Natural killer cell (primary cell): ENCODE data around the gene GFOD1. TPM values are rescaled to one million over a fixed set of nuclear protein-coding genes. Genes with fewer than 3 reads are reported as not detected.

Source experiments
- ATAC-seq, 3 donors: fragments of 150-1000 bp in 2 of 3; fragments of 200-7000 bp in 1 of 3; cut with Tn5 transposase; 1 replicate in 1 of 3; 2 replicates in 2 of 3; pipeline ENCODE4 v1.10.0; 2021; ENCODE audit warnings: mild to moderate bottlenecking in 2 of 3, moderate library complexity in 2 of 3
- DNase-seq, 2 donors: peaks; one replicate each; pipeline versions ENCODE4 v3.0.0 to v3.0.0-alpha.2; 2013 to 2021; ENCODE audit warnings: mixed read lengths in 1 of 2
- H3K27ac ChIP-seq: one replicate; pipeline ENCODE4 v1.5.1; 2013; ENCODE audit warnings: mild to moderate bottlenecking, low read length
- H3K27me3 ChIP-seq: one replicate; pipeline ENCODE4 v1.6.1; 2013; ENCODE audit warnings: low read length; ENCODE audit not compliant: control insufficient read depth, insufficient read depth
- H3K36me3 ChIP-seq: one replicate; pipeline ENCODE4 v1.6.1; 2013; ENCODE audit warnings: low read length; ENCODE audit not compliant: control insufficient read depth, insufficient read depth
- H3K4me1 ChIP-seq: one replicate; pipeline ENCODE4 v1.6.1; 2013; ENCODE audit warnings: low read length; ENCODE audit not compliant: control insufficient read depth, insufficient read depth
- H3K4me3 ChIP-seq: one replicate; pipeline ENCODE4 v1.5.1; 2013; ENCODE audit warnings: low read length
- H3K9me3 ChIP-seq: one replicate; pipeline ENCODE4 v1.6.1; 2013; ENCODE audit warnings: low read length; ENCODE audit not compliant: control insufficient read depth, insufficient read depth
- H3K27ac Mint-ChIP-seq, 2 donors: one replicate each; pipeline ENCODE4 v1.8.0; 2022; ENCODE audit warnings: mild to moderate bottlenecking in 2 of 2, mixed read lengths in 2 of 2, moderate library complexity in 1 of 2
- H3K27me3 Mint-ChIP-seq, 2 donors: one replicate each; pipeline ENCODE4 v1.8.0; 2022; ENCODE audit warnings: low read depth in 2 of 2, mixed read lengths in 2 of 2
- H3K36me3 Mint-ChIP-seq: one replicate; pipeline ENCODE4 v1.8.0; 2022; ENCODE audit warnings: mixed read lengths
- H3K4me1 Mint-ChIP-seq, 2 donors: one replicate each; pipeline ENCODE4 v1.8.0; 2022; ENCODE audit warnings: mixed read lengths in 2 of 2
- H3K4me3 Mint-ChIP-seq: one replicate; pipeline ENCODE4 v1.8.0; 2022; ENCODE audit warnings: mild to moderate bottlenecking, moderate library complexity, mixed read lengths
- H3K9me3 Mint-ChIP-seq, 2 donors: one replicate each; pipeline ENCODE4 v1.8.0; 2022; ENCODE audit warnings: mixed read lengths in 2 of 2
- CTCF ChIP-seq: fragments of 200-600 bp; IDR thresholded peaks from one replicate; pipeline ENCODE4 v1.8.0; 2022; ENCODE audit warnings: antibody characterized with exemption
- WGBS: methylation state at CpG from one replicate; pipeline ENCODE4 v1.1.7; 2013; ENCODE audit warnings: missing lambda C conversion rate; ENCODE audit not compliant: insufficient coverage; 5-methylcytosine and 5-hydroxymethylcytosine counted together
- intact Hi-C: fragments of 100-400 bp; cut with micrococcal nuclease; formaldehyde crosslinking; loops from one replicate; pipeline ENCODE4 v1.14.2; 2022
- total RNA-seq, 4 donors: library from RNA; stranded (reverse); fragments of 120-200 nt in 1 of 4; gene quantifications; one replicate each; pipeline versions ENCODE4 v1.2.3 to v1.2.4, GENCODE V29; 2013 to 2022

The GFOD1 gene
- total RNA-seq, 3 donors from 2014 or later (not counting 1 experiment from before 2014, with no cell fraction given), result 59.7 to 74.5 (median 71.2) TPM

- TF ChIP-seq CTCF, result peak; percentile 97
- ATAC-seq, result peak; percentile 81 to 88 (median 87)
- Histone ChIP-seq H3K4me1 (peaks cover 24% of the 10 kb centered on the region), H3K36me3 (no peaks in the 10 kb centered on the region), H3K27me3 (no peaks in the 10 kb centered on the region), H3K9me3 (peaks cover 3% of the 10 kb centered on the region), H3K27ac (no peak overlapping the region), H3K4me3 (no peak overlapping the region)
- 32% methylated on average over 11 of the region's 11 CpGs for WGBS
- Mint-ChIP-seq H3K27me3 (no peaks in the 10 kb centered on the region), H3K27ac (peak overlapping the region; percentile 6 to 46), H3K4me1 (peaks cover 23 to 25% of the 10 kb centered on the region in 2 donors), H3K9me3 (no peaks in the 10 kb centered on the region), H3K36me3 (no peaks in the 10 kb centered on the region), H3K4me3 (peak overlapping the region; percentile 1)
- peak; percentile 77 to 86 for DNase-seq
- intact Hi-C loops, result loop anchor here (1.0 to 10.0 kb wide), 3 partner anchors 48 to 239 kb away; no protein-coding TSS in a partner anchor
These were observed 150.8 kb downstream of the GFOD1 start for GRCh38 chr6:13336553-13336952.

GRCh38 chr6:13334953-13335352 is 152.4 kb downstream of the GFOD1 start:
- Mint-ChIP-seq H3K27me3 (no peaks in the 10 kb centered on the region), H3K36me3 (no peaks in the 10 kb centered on the region), H3K4me1 (peaks cover 20 to 23% of the 10 kb centered on the region in 2 donors), H3K4me3 (no peak overlapping the region), H3K27ac (peak overlapping the region in 1 of 2 donors; percentile 58), H3K9me3 (no peaks in the 10 kb centered on the region)
- ATAC-seq, result no peak
- WGBS, result 49% methylated on average over 3 of the region's 3 CpGs
- Histone ChIP-seq H3K4me1 (peaks cover 20% of the 10 kb centered on the region), H3K36me3 (no peaks in the 10 kb centered on the region), H3K4me3 (no peak overlapping the region), H3K27me3 (no peaks in the 10 kb centered on the region), H3K27ac (no peak overlapping the region), H3K9me3 (no peaks in the 10 kb centered on the region)
- no peak for TF ChIP-seq CTCF
- no peak for DNase-seq
- intact Hi-C loops, result loop anchor here (5.0 to 10.0 kb wide), 2 partner anchors 50 to 423 kb away; no protein-coding TSS in a partner anchor

GRCh38 chr6:13332349-13332706 is 155.1 kb downstream of the GFOD1 start:
- DNase-seq (no peak), ATAC-seq (no peak)
- H3K27me3 ChIP-seq, result no peaks in the 10 kb centered on the region
- Mint-ChIP-seq H3K9me3 (no peaks in the 10 kb centered on the region), H3K4me3 (no peak overlapping the region), H3K36me3 (no peaks in the 10 kb centered on the region), H3K4me1 (peaks cover 19% of the 10 kb centered on the region in 2 donors), H3K27me3 (no peaks in the 10 kb centered on the region), H3K27ac (no peak overlapping the region)
- H3K36me3 ChIP-seq, result no peaks in the 10 kb centered on the region
- H3K4me3 ChIP-seq, result no peak overlapping the region
- WGBS, result 85% methylated on average over 2 of the region's 2 CpGs
- H3K4me1 ChIP-seq, result peaks cover 15% of the 10 kb centered on the region
- no peak for TF ChIP-seq CTCF
- intact Hi-C loops, result loop anchor here (5.0 to 10.0 kb wide), 2 partner anchors 52 to 420 kb away; no protein-coding TSS in a partner anchor
- H3K27ac ChIP-seq, result no peak overlapping the region
- H3K9me3 ChIP-seq, result no peaks in the 10 kb centered on the region
